GM23338 (cell line): ENCODE measurements around the gene CYFIP1. TPM values are rescaled to one million over a fixed set of nuclear protein-coding genes. Genes with fewer than 3 reads are reported as not detected.

Experiments used
- ATAC-seq: fragments of 200-7000 bp; cut with Tn5 transposase; 3 replicates; pipeline ENCODE4 v1.9.1; 2020
- DNase-seq: peaks from one replicate; pipeline ENCODE4 v3.0.0-alpha.2; 2015; ENCODE audit warnings: low spot score
- H2AFZ ChIP-seq: fragments of 200-600 bp; sonication (generic); 2 replicates; pipeline ENCODE4 v1.8.0; 2016; ENCODE audit warnings: antibody characterized with exemption, mild to moderate bottlenecking, moderate library complexity
- H3F3A ChIP-seq: fragments of 200-600 bp; sonication (generic); replicated peaks from 2 replicates; pipeline ENCODE4 v1.8.0; 2017; ENCODE audit warnings: antibody characterized with exemption, mixed run types, low read depth
- H3K27ac ChIP-seq: fragments of 200-600 bp; sonication (generic); 2 replicates; pipeline ENCODE4 v1.6.1; 2016; ENCODE audit warnings: low read depth
- H3K27me3 ChIP-seq: fragments of 200-600 bp; sonication (generic); 2 replicates; pipeline ENCODE4 v1.8.0; 2016; ENCODE audit warnings: mild to moderate bottlenecking, mixed run types, moderate library complexity; ENCODE audit not compliant: insufficient read depth
- H3K36me3 ChIP-seq: fragments of 200-600 bp; sonication (generic); 2 replicates; pipeline ENCODE4 v1.8.0; 2016; ENCODE audit warnings: mild to moderate bottlenecking; ENCODE audit not compliant: insufficient read depth
- H3K4me1 ChIP-seq: fragments of 200-600 bp; sonication (generic); 2 replicates; pipeline ENCODE4 v1.8.0; 2016; ENCODE audit warnings: mild to moderate bottlenecking, moderate library complexity; ENCODE audit not compliant: insufficient read depth
- H3K4me2 ChIP-seq: fragments of 200-600 bp; sonication (generic); 2 replicates; pipeline ENCODE4 v1.7.1; 2017; ENCODE audit warnings: mixed run types
- H3K4me3 ChIP-seq: fragments of 200-600 bp; sonication (generic); 2 replicates; pipeline ENCODE4 v1.6.1; 2016; ENCODE audit warnings: mixed run types
- H3K79me2 ChIP-seq: fragments of 200-600 bp; sonication (generic); replicated peaks from 2 replicates; pipeline ENCODE4 v1.8.0; 2017; ENCODE audit warnings: mild to moderate bottlenecking; ENCODE audit not compliant: insufficient read depth
- H3K9me2 ChIP-seq: fragments of 200-600 bp; sonication (generic); 2 replicates; pipeline ENCODE4 v1.8.0; 2017; ENCODE audit not compliant: insufficient read depth
- H4K20me1 ChIP-seq: fragments of 200-600 bp; sonication (generic); replicated peaks from 2 replicates; pipeline ENCODE4 v1.8.0; 2017; ENCODE audit warnings: mild to moderate bottlenecking; ENCODE audit not compliant: insufficient read depth
- H3K27ac Mint-ChIP-seq: 2 replicates; pipeline ENCODE4 v1.8.0; 2020; ENCODE audit warnings: inconsistent platforms, mild to moderate bottlenecking, moderate library complexity, mixed read lengths
- H3K27me3 Mint-ChIP-seq: 3 replicates; pipeline ENCODE4 v1.8.0; 2022; ENCODE audit warnings: low read depth, mild to moderate bottlenecking, moderate library complexity, mixed read lengths, inconsistent platforms; ENCODE audit not compliant: insufficient read depth, poor library complexity
- H3K36me3 Mint-ChIP-seq: 3 replicates; pipeline ENCODE4 v1.8.0; 2021; ENCODE audit warnings: low read depth, mild to moderate bottlenecking, inconsistent platforms, moderate library complexity, mixed read lengths
- H3K4me1 Mint-ChIP-seq: 3 replicates; pipeline ENCODE4 v1.8.0; 2020; ENCODE audit warnings: mild to moderate bottlenecking, inconsistent platforms, mixed read lengths
- H3K4me3 Mint-ChIP-seq: 3 replicates; pipeline ENCODE4 v1.8.0; 2021; ENCODE audit warnings: moderate library complexity, mild to moderate bottlenecking, inconsistent platforms, mixed read lengths
- H3K9me3 Mint-ChIP-seq: 3 replicates; pipeline ENCODE4 v1.8.0; 2020; ENCODE audit warnings: moderate library complexity, mild to moderate bottlenecking, inconsistent platforms, mixed read lengths
- EZH2 ChIP-seq: fragments of 200-600 bp; sonication (generic); IDR thresholded peaks from one replicate; pipeline ENCODE4 v1.8.0; 2017; ENCODE audit warnings: antibody characterized with exemption, mild to moderate bottlenecking, low read depth; ENCODE audit not compliant: unreplicated experiment
- EZH2phosphoT487 ChIP-seq: fragments of 200-600 bp; sonication (generic); IDR thresholded peaks from one replicate; pipeline ENCODE4 v1.8.1; 2018; ENCODE audit warnings: antibody characterized with exemption; ENCODE audit not compliant: unreplicated experiment
- JUNB ChIP-seq: IDR thresholded peaks from one replicate; pipeline ENCODE4 v1.6.1; 2016; ENCODE audit warnings: antibody characterized with exemption; ENCODE audit not compliant: unreplicated experiment
- NANOG ChIP-seq: IDR thresholded peaks from 2 replicates; pipeline ENCODE4 v1.6.1; 2016; ENCODE audit warnings: antibody characterized with exemption, borderline replicate concordance
- POLR2AphosphoS5 ChIP-seq: IDR thresholded peaks from 2 replicates; pipeline ENCODE4 v1.6.1; 2016; ENCODE audit warnings: antibody characterized with exemption, low read depth
- STAT1 ChIP-seq: IDR thresholded peaks from one replicate; pipeline ENCODE4 v1.6.1; 2016; ENCODE audit warnings: antibody characterized with exemption; ENCODE audit not compliant: unreplicated experiment
- ZNF114 ChIP-seq: fragments of 250-450 bp; sonication (Bioruptor Pico); IDR thresholded peaks from 2 replicates; pipeline ENCODE4 v1.5.0; 2020; ENCODE audit warnings: mild to moderate bottlenecking, moderate library complexity
- ZNF462 ChIP-seq: fragments of 250-450 bp; sonication (Bioruptor Pico); IDR thresholded peaks from 2 replicates; pipeline ENCODE4 v1.5.0; 2020; ENCODE audit warnings: mild to moderate bottlenecking, moderate library complexity
- polyA plus RNA-seq: library from polyadenylated mRNA; unstranded; fragments of >200 nt; fragmentation: Nextera tagmentation; extraction: Ambion mirVana; gene quantifications from 2 replicates; pipeline ENCODE4 v1.2.1, GENCODE V29; 2016
- total RNA-seq: library from RNA; depleted of rRNA; stranded (reverse); fragments of >200 nt; shearing (Covaris generic); gene quantifications from 2 replicates; pipeline ENCODE4 v1.2.3, GENCODE V29; 2014
- TF ChIP-seq, protein P1 (sequence below), 2 experiments: fragments of 200-600 bp in 1 of 2; sonication (generic) in 1 of 2; conservative IDR thresholded peaks; 2 replicates each; pipeline versions ENCODE4 v1.5.1 to v1.6.1; 2016 to 2017; ENCODE audit warnings: antibody characterized with exemption in 2 of 2, low read depth in 2 of 2, mild to moderate bottlenecking in 2 of 2, moderate library complexity in 1 of 2

CYFIP1 gene
- total and polyA plus RNA-seq, 2 experiments from 2014 or later, result 20.0 to 73.9 TPM

GRCh38 chr15:22863356-22863755, 116.8 kb downstream of the CYFIP1 start:
- no peak for DNase-seq
- ATAC-seq, result peak; percentile 42; the same call in 2 of the 3 replicates
- Mint-ChIP-seq H3K27me3 (peaks cover 11% of the 10 kb centered on the region), H3K4me1 (peaks cover 5% of the 10 kb centered on the region), H3K9me3 (no peaks in the 10 kb centered on the region; the same call in 2 of the 3 replicates), H3K27ac (peak overlapping the region; percentile 70; the same call in 1 of the 2 replicates), H3K4me3 (no peak overlapping the region), H3K36me3 (peaks cover 91% of the 10 kb centered on the region)
- Histone ChIP-seq H3K27me3 (no peaks in the 10 kb centered on the region), H4K20me1 (peaks cover 14% of the 10 kb centered on the region), H3F3A (0 out of 2 replicates have a peak, but pooled peaks cover 3% of the 10 kb centered on the region), H3K4me3 (no peak overlapping the region), H3K36me3 (peaks cover 56% of the 10 kb centered on the region), H3K9me2 (no peaks in the 10 kb centered on the region), H3K79me2 (peaks cover 29% of the 10 kb centered on the region), H3K4me2 (no peak overlapping the region), H2AFZ (no peak overlapping the region), H3K27ac (peak overlapping the region; percentile 53; the same call in 1 of the 2 replicates), H3K4me1 (no peaks in the 10 kb centered on the region; the same call in 1 of the 2 replicates)
- TF ChIP-seq JUNB (no peak), EZH2 (no peak), STAT1 (no peak), POLR2AphosphoS5 (no peak), NANOG (no peak), ZNF114 (CRISPR knock-in tag) (no peak), ZNF462 (CRISPR knock-in tag) (no peak), EZH2phosphoT487 (no peak)
- TF ChIP-seq, protein P1, sequence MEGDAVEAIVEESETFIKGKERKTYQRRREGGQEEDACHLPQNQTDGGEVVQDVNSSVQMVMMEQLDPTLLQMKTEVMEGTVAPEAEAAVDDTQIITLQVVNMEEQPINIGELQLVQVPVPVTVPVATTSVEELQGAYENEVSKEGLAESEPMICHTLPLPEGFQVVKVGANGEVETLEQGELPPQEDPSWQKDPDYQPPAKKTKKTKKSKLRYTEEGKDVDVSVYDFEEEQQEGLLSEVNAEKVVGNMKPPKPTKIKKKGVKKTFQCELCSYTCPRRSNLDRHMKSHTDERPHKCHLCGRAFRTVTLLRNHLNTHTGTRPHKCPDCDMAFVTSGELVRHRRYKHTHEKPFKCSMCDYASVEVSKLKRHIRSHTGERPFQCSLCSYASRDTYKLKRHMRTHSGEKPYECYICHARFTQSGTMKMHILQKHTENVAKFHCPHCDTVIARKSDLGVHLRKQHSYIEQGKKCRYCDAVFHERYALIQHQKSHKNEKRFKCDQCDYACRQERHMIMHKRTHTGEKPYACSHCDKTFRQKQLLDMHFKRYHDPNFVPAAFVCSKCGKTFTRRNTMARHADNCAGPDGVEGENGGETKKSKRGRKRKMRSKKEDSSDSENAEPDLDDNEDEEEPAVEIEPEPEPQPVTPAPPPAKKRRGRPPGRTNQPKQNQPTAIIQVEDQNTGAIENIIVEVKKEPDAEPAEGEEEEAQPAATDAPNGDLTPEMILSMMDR (conservative IDR thresholded peaks at IDR 0.05; ENCODE audit: low read depth in 2 of 2), result no peak
